DND-41 (cell line): Measurements from ENCODE around the gene HCN4.

Source experiments
- EZH2 ChIP-seq: IDR thresholded peaks from 3 replicates; pipeline ENCODE4 v1.6.1; 2012; ENCODE audit warnings: borderline replicate concordance, low read depth, mild to moderate bottlenecking, moderate library complexity, low read length, inconsistent platforms; ENCODE audit not compliant: severe bottlenecking
- TF ChIP-seq, protein P1 (sequence below): IDR thresholded peaks from 2 replicates; pipeline ENCODE4 v1.5.1; 2012; ENCODE audit warnings: borderline replicate concordance, low read length, moderate library complexity, mild to moderate bottlenecking; ENCODE audit not compliant: poor library complexity, severe bottlenecking; ENCODE audit errors: extremely low read depth

DNA sequence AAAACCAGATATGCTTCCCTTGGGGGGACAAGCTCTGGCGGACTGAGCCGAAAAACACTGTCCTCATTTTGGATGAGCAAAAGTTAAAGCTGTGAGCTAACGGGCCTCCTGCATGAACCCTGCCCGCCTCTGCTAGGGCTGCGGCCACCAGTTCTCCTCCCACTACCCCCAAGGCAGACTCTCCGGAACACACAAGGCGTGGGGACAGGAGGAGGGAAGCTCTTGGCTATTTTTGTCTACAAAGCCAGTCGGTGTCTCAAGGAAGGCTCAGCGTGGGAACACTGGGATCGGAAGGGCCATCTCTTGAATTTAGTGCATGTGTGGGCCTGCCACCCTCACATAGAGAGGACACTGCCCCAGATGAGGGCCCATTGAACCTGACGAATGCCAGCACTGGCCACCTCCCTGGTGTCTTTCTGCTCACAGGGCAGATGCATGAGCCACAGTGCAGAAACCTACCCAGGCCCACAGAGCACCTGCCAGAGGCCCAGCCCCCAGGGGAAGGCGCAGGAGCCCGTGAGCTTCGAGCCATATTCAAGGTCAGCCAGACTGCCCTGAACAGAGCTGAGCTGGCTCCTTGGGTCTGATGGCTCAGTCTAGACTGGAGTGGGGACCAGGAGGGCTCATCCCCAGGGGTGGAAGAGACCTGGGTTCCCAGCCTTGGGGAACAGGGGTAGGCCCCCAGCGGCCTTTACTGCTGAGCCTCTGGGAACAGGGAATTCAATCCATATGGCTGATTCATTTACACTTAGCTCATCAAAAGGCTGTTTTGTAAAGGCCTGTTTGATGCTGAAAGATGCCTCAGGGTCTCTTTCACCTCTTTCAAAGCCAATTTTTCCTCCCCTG is 38.3 kb downstream of the HCN4 start:
- TF ChIP-seq, protein P1, sequence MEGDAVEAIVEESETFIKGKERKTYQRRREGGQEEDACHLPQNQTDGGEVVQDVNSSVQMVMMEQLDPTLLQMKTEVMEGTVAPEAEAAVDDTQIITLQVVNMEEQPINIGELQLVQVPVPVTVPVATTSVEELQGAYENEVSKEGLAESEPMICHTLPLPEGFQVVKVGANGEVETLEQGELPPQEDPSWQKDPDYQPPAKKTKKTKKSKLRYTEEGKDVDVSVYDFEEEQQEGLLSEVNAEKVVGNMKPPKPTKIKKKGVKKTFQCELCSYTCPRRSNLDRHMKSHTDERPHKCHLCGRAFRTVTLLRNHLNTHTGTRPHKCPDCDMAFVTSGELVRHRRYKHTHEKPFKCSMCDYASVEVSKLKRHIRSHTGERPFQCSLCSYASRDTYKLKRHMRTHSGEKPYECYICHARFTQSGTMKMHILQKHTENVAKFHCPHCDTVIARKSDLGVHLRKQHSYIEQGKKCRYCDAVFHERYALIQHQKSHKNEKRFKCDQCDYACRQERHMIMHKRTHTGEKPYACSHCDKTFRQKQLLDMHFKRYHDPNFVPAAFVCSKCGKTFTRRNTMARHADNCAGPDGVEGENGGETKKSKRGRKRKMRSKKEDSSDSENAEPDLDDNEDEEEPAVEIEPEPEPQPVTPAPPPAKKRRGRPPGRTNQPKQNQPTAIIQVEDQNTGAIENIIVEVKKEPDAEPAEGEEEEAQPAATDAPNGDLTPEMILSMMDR = no peak
- TF ChIP-seq EZH2 = no peak
